ENCODE results near the gene HUNK. TPM values are rescaled to one million over a fixed set of nuclear protein-coding genes. Genes with fewer than 3 reads are reported as not detected.

HUNK gene
- total RNA-seq, 1 donor from 2014 or later = not detected

DNA sequence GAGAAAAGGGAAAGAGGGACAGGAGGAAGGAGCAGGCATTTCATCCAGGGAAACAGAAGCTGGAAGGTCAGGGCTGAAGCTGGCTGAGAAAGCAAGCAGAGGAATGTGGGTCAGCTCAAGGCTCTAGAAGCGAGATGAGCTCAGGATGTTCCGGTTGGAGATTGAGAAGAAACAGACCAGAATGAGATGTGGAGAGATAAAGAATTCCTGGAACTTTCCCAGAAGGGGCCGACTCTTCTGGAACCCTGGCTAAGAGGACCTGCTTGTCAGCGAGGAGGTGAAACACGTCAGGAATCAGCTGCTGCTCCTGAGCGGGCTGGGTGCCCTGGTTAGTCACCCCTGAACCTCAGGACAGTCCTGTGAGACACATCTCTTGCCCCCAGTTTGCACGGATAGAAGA, 75.9 kb downstream of the HUNK start:
- intact Hi-C loops (cut with micrococcal nuclease) = no loop called here

DNA sequence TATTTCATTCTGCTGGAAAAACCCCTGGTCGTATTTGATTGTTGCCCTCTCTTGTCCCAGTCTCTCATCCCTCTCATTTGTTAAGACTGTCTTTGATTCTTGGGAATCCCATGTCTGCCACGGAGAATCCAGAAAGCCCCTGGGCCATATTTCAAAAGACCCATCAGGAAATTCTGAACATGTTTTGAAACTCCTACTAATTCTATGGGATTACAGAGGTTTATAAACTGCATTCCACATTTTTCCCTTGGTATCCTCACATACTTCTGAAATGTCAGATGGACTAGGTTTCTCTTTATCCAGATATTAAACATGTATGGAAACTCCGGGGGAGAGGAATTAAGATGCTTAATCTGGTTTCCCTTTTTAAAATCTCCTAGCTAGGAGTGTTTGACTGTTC, 80.0 kb downstream of the HUNK start:
- intact Hi-C loops (cut with micrococcal nuclease) = no loop called here

DNA sequence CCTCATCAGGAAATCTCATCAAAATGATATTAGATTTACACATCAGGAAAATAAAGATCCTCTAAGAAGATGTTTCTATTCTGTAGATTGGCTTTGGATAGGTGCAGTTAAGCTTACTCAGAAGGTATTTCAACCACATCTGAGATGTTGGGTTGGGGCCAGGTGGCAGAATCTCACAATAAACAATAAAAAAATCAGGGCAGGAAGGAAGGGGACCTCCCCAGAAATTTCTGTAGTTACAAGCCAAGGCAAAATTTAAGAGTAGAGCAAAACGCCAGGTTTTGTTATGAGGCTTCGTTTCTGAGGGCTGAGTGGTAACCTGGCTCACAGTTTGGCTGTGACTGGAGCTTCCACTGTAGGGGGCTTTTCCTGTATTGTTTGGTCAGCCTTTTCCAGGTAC, 84.8 kb downstream of the HUNK start:
- intact Hi-C loops (cut with micrococcal nuclease) = no loop called here

DNA sequence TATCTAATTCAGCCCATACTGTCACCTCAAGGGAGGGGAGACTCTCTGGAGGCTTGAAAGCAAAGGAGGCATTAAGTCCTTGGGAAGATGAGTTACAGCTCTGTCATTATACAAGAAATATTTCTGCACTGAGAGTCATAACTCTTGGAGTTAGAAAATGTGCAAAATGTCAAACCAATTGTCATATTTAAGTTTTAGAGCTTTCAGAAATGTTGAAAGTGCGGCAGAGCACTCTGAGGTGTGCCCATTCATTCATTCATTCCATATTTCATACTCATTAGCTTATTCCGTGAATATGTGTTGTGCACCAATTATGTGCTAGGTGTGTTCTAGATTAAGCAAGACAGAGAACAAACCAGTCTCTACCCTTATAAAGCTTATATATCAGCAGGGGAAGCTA, 87.1 kb downstream of the HUNK start:
- intact Hi-C loops (cut with micrococcal nuclease) = no loop called here

DNA sequence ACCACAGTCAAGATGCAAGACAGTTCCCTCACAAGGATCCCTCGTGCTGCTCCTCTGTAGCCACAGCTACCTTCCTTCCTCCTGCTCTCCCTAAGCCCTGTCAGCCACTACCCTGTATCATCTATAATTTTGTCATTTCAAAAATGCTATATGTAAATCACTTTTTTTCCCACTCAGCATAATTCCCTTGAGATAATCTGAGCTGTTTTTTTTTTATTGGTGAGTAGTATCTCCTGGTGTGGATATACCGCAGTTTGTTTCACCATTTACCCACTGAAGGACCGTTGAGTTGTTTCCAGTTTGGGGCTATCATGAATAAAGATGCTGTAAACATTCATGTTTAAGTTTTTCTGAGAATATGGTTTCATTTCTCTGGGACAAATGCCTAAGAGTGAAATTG, 88.2 kb downstream of the HUNK start:
- intact Hi-C loops (cut with micrococcal nuclease) = no loop called here

DNA sequence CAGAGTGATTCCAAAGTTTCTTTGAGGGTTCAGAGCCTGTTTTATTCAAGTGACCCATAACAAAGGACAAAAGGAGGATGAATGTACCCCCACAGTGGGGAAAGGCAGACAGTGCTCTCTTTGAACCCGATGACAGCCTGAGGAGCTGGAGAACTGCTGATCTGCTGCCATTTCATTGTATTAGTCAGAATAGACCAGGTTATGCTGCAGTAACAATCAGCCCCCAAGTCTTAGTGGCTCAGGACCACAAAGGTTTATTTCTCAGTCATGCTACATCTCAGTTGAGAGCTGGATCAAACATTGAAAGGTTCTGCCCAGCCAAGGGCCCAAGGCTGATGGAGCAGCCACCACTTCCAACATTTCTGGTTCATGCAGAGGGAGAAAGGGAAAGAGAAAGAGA, 88.9 kb downstream of the HUNK start:
- intact Hi-C loops (cut with micrococcal nuclease) = no loop called here

DNA sequence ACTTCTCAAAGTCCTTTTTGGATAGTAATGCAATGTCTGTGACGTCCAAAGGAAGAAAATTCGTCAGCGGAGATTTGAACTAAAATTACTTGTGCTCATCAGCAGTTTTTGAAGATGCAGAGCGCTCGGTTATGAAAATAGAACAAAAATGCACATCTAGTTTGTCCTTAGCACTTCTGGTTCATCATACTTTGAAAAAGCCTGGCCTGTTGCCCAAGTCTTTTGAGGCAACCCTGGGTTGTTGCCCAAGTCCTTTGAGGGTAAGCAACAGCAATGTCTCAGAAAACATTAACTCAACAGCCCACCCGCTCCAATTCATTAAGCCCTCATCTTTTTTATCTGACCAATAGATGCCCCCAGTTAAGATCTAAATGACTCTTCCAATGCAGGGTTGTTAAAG, 91.9 kb downstream of the HUNK start:
- intact Hi-C loops (cut with micrococcal nuclease) = no loop called here

DNA sequence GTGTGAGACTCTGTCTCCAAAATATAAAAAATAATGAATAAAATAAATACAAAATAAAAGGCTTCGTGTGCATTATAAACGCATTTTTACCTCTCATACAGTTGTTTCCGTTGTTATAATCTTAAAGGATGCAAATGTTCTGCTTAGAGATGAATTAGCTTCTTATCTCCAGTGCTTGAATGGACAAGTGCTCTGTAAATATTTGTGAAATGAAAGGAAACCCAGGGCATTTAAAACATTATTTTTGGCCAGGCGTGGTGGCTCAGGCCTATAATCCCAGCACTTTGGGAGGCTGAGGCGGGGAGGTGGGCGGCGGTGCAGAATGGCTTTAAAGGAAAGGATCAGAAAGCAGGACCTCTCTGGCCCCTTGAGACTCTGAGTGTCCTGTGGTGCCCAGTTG, 94.5 kb downstream of the HUNK start:
- intact Hi-C loops (cut with micrococcal nuclease) = no loop called here

DNA sequence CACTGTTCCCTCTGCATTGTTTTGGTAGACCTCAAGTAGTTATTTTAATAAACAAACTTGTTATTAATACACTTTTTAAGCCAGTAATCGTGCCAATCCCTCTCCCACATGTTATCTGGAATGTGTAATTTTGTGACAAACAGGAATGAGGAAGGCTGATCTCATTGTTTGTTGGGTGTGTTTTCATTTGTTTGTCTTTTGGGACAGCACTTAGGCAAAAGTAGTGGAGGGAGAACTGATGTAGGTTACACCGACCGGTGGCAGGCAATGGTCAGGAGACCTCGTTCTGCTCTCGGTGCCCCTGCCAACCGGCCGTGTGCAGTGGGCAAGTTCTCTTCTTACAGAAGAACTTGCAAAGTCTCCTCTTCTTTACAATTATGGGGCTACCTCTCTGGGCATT, 99.8 kb downstream of the HUNK start:
- intact Hi-C loops (cut with micrococcal nuclease) = no loop called here

DNA sequence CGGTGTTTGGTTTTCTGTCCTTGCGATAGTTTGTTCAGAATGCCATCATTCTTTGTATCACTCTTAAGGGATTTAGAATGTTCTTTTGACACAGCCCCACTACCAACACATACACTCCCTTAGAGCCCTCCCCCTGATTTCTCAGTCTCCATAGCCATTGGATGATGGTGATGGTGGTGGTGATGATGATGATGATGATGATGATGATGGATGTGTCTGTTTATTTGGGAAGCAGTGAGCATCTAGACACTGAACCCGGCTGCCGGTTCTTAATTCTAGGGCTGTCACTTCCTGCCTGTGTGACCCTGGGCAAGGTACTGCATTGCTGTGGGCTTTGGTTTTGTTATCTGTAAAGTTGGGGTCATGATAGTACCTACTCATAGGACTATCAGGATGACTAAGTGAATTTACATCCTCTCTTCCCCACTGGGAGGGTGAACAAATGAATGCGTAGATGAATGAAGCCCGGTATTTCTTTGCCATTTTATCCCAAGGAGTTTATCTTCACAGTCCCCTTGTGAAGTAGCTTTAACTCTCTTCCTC, 100.7 kb downstream of the HUNK start:
- intact Hi-C loops (cut with micrococcal nuclease) = no loop called here

DNA sequence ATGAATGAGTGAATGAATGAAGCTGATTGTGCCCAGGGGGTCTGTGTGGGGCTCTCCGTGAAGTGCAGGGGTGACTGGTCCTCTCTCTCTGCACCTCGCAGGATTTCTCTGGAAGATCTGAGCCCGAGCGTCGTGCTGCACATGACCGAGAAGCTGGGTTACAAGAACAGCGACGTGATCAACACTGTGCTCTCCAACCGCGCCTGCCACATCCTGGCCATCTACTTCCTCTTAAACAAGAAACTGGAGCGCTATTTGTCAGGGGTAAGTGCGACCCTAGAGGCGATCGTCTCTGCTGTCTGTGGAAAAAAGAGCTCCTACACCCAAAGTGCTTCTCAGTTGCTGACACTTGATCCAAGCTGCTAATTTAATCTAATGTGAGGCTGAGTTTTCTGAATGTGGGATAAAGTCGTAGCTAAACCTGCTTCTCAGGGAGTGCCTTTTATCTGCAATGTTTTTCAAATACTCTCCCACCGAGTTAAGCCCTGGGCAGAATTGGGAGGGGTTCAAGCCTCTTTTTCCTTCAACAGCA, 101.7 kb downstream of the HUNK start:
- intact Hi-C loops (cut with micrococcal nuclease) = no loop called here

DNA sequence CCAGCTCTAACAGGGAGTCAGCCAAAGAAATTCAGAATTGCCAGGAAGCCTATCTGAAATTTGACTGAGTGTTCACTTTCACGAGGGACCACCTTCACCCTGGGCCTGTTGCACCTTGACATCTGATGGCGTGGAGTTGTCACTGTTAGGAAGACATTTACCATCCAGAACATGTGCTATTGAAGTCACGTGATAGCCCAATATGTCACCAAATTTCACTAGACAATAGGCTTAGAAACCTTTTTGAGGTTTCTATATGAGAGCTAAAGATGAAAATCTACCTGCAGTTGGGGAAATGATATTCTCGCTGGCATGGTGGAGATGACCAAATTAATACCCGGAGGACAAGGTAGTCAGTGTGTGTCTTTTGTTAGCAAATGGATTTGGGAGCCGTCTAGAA, 102.7 kb downstream of the HUNK start:
- intact Hi-C loops (cut with micrococcal nuclease) = no loop called here

DNA sequence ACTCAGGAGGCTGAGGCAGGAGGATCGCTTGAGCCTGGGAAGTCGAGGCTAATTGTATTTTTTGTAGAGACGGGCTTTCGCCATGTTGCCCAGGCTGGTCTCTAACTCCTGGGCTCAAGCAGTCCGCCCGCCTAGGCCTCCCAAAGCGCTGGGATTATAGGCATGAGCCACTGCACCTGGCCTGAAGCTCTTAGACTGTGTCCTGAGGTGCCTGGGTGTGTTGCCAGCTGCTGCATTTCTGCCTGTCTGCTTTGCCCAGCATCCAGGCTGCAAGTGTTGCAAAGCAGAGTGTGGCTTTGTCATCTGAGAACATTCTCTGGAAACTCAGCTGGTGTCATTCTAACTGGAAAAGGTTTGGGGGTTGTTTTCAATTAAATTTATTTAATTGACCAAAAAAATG, 105.0 kb downstream of the HUNK start:
- intact Hi-C loops (cut with micrococcal nuclease) = no loop called here

DNA sequence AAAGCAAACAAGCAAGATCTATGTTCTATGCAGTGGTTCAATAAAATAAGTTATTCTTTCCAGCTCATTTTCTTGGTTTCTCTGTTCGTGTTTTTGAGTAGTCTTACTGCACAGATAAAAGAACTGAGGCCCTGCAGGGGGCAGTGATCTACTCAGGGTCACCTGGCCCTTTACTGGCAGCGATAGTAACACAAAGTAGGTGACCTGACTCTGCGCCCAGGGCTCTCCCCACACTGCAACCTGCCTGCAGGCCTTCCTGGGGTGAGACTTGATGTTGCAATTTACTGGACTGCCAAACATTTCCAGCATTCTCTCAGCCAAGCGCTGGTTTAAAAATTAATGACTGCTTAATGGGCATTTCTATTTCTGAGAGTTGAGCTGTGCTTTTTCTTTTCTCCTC, 110.3 kb downstream of the HUNK start:
- intact Hi-C loops (cut with micrococcal nuclease) = no loop called here

DNA sequence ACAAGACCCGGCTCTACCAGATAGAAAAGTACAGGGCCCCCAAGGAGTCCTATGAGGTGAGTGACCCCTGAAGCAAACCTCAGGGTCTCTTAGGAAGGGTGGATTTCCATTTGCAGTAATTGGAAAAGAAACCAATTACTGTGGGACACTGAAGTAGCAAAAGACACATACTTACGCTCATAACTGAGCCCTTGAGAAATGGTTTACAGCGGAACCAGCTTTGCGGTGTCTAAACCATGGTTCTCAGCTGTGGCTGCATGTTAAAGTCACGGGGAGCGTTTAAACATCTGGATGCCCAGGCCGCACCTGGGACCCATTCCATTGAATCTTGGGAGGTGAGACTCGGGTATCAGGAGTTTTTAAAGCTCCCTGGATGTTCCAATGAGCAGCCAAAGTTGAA, 110.7 kb downstream of the HUNK start:
- intact Hi-C loops (cut with micrococcal nuclease) = no loop called here

DNA sequence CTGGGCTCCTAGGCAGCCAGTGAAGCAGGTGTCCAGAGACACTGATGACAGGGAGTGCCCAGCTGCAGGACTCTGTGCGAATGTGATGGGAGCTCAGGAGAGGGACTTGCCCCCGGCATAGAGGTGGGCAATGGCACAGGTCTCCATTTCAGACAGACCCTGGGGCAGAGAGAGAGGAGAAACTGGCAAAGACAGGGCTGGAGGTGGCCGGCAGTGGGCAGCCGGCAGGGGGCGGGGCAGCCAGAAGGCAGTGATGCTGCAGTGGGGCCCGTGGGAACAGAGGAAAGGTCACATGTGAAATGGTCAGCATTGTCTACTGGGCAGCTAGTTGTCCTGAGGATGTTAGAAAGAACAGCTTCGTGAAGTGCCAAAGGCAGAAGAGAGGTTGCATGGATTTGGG, 112.6 kb downstream of the HUNK start:
- intact Hi-C loops (cut with micrococcal nuclease) = no loop called here

DNA sequence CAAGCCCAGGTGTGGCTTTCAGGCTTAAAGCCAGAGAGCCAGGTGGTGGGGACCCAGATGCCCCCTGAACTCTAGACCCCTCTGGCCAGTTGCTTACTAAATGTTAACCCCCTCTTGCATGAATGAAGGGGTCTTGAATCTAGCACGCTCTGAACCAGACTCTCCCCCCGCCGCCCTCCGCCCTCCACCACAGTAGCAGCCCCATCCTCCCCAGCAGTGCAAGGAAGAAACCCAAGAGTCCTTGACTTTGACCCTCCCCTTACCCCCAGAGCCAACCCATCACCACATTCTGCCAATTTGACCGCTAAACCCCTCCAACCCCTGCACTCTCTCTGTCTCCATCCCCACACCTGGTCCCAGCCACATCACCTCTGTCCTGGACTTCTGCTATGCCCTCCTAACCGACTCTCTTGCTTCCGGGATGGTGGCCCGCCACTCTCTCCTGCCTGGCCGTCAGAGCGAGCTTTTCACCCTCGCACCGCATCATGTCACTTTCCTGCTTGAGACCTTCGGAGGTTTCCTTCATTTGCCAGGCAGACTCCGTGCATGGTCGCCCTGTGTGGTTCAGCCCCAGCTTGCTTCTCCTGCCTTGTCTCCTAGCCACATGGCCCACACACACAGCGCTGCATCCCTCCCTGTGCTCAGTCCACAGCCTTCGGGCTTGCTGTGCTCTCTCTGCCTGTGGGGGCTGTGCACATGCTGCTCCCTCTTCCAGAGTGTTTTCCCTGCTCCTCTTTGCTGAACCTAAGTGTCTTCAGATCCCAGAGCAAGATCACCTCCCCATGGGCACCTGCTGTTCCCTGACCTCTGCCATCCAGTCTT, 113.4 kb downstream of the HUNK start:
- intact Hi-C loops (cut with micrococcal nuclease) = no loop called here

DNA sequence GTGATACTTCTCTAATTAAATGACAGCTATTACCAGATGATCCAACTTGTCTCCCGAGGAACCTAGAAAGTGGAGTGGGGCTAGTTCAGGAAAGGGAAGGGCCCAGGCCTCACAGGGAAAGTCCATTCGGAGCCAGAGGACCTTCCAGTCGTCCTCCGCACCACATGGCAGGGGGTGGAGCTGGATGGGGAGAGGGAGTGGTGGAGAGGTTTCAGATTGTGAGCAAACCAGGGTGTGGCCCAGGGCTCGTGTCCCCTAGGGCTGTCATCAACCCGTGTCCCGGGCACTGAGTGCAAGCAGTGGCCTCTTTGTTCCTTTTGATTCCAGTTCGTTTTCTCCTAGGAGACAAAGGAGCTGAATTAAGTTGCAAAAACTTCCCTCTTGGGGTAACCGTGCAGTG, 114.9 kb downstream of the HUNK start:
- intact Hi-C loops (cut with micrococcal nuclease) = no loop called here

DNA sequence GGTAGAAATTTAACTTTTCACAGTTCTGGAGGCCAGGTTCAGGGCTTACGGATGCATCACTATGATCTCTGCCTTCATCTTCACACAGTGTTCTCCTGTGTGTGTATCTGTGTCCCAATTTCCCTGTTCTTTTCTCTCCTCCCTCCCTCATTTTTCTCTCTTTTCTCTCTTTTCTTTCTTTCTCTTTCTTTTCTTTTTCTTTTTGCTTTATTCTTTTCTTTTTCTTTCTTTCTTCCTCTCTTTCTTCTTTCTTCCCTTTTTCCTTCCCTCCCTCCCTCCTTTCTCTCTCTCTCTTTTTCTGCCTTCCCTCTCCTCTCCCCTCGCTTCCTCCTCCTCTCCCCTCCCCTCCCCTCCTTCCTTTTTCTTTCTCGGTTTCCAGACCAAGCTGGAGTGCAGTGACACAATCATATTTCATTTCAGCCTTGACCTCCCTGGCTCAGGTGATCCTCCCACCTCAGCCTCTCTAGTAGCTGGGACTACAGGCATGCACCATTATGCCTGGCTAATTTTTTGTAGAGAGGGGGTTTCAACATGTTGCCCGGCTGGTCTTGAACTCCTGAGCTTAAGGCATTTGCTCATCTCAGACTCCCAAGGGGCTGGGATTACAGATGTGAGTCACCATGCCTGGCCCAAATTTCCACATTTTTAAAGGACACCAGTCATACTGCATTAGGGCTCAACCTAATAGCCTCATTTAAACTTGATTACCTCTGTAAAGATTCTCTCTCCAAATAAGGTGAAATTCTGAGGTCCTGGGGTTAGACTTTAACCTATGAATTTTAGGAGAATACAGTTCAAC, 115.9 kb downstream of the HUNK start:
- intact Hi-C loops (cut with micrococcal nuclease) = no loop called here

DNA sequence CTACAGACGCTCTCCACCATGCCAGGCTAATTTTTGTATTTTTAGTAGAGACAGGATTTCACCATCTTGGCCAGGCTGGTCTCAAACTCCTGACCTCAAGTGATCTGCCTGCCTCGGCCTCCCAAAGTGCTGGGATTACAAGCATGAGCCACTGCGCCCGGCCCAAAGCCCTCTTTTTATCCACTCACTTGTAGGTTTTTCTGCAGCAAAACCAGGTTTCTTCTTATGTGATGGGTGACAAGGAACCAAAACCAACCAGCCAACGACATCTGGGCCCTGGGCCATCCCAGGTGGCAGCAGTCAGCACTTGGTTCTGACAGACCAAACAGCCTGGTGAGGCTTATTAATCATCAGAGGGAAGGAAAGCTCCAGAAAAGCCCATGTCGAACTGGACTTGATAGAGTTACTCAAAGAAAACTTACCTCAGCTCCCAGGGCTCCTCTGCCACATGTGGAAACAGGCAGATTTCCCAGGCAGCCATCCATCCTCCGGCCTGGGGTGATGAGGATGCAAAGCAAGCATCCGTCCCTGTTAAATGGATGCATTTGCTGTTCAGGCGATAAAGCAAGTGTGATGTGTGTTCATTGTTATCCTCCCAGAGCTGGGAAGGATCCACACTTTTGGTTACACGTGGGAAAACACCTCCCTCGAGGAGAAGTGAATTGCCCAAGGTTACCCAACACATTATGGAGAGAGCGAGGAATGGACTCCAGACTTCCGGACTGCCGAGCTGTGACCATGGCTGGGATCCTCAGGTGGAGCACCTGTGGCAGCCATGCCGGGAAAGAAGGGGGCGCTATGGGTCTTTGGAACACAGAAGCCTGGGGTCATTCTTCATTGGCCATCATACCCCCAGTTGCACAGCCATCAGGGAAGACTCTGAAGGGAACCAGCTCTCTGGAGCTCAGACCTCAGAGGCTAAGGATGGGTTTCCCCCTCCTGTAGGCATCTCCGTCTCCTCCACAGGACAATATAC, 118.8 kb downstream of the HUNK start:
- intact Hi-C loops (cut with micrococcal nuclease) = no loop called here

DNA sequence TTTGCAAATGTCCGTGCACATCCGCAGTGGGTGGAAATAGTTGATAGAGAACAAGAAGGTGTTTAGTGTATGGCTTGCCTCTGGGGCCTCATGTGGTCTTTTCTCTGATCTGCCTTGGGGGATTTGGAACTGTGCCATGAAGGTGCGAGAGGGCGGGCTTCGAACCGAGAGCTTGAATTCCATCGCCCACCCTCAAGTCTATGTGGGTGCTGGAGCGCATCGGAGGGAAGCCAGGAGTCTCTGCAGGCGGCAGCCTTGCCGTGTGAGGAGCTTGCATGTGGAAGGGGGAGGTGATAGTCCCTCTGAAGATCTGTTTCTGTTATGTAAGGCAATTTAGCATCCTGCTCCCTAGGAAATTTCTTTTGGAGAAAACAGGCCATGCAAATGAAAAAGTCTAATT, 119.6 kb downstream of the HUNK start:
- intact Hi-C loops (cut with micrococcal nuclease) = no loop called here

All from T-helper 1 cell treated with Interleukin-12 subunit alpha and Interleukin-12 subunit beta and Interleukin-4 antibody, amounts not matched to agents 30 ng/mL and 1 ng/mL, for 36 hours (primary cell).